ENCODE measurements around the gene CNTNAP2. TPM values are rescaled to one million over a fixed set of nuclear protein-coding genes. Genes with fewer than 3 reads are reported as not detected.

CNTNAP2 gene
- total RNA-seq, 1 experiment from 2014 or later, result 0.03 TPM

DNA sequence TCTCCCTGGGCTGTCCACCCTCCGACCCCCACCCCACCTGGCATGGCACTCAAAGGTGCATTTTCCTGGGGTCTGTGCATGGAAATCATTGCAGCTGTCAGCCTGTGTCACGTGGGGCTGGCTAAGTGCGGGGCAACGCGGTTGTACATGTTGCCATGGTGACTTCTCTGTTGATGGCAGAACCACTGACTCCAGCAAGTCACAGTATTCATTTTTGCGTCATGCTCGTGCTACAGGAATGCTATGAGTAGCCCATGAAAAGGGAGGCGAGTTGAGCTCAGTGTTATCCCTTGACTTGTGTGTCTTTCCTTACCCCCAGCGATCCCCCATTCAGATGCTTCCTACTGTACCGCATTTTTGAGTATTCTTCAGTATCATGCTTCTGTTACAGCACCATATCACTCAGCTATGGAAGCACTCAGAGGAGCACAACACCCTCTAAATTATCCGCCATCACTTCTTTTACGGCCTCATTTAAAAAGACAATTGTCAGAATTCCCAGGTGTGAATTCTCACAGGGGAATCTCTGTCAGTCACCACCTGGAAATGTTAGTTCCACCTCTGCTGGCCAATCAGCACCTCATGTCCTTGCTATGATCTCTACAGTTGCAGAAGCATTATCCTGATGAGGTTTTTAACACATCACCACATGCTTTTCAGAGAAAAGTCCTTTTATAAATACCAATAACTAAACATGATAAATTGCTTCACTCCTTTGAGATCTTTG lies 2279.6 kb downstream of the CNTNAP2 start:
- TF ChIP-seq, protein P1, sequence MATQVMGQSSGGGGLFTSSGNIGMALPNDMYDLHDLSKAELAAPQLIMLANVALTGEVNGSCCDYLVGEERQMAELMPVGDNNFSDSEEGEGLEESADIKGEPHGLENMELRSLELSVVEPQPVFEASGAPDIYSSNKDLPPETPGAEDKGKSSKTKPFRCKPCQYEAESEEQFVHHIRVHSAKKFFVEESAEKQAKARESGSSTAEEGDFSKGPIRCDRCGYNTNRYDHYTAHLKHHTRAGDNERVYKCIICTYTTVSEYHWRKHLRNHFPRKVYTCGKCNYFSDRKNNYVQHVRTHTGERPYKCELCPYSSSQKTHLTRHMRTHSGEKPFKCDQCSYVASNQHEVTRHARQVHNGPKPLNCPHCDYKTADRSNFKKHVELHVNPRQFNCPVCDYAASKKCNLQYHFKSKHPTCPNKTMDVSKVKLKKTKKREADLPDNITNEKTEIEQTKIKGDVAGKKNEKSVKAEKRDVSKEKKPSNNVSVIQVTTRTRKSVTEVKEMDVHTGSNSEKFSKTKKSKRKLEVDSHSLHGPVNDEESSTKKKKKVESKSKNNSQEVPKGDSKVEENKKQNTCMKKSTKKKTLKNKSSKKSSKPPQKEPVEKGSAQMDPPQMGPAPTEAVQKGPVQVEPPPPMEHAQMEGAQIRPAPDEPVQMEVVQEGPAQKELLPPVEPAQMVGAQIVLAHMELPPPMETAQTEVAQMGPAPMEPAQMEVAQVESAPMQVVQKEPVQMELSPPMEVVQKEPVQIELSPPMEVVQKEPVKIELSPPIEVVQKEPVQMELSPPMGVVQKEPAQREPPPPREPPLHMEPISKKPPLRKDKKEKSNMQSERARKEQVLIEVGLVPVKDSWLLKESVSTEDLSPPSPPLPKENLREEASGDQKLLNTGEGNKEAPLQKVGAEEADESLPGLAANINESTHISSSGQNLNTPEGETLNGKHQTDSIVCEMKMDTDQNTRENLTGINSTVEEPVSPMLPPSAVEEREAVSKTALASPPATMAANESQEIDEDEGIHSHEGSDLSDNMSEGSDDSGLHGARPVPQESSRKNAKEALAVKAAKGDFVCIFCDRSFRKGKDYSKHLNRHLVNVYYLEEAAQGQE (IDR thresholded peaks at IDR 0.05; ENCODE audit: insufficient read depth in 1 of 2, low read depth in 2 of 2, low read length in 1 of 2), result no peak
- TF ChIP-seq, protein P2, sequence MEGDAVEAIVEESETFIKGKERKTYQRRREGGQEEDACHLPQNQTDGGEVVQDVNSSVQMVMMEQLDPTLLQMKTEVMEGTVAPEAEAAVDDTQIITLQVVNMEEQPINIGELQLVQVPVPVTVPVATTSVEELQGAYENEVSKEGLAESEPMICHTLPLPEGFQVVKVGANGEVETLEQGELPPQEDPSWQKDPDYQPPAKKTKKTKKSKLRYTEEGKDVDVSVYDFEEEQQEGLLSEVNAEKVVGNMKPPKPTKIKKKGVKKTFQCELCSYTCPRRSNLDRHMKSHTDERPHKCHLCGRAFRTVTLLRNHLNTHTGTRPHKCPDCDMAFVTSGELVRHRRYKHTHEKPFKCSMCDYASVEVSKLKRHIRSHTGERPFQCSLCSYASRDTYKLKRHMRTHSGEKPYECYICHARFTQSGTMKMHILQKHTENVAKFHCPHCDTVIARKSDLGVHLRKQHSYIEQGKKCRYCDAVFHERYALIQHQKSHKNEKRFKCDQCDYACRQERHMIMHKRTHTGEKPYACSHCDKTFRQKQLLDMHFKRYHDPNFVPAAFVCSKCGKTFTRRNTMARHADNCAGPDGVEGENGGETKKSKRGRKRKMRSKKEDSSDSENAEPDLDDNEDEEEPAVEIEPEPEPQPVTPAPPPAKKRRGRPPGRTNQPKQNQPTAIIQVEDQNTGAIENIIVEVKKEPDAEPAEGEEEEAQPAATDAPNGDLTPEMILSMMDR (IDR thresholded peaks at IDR 0.05), result no peak
- TF ChIP-seq SIN3A (IDR thresholded peaks at IDR 0.05; ENCODE audit: borderline replicate concordance, insufficient read depth, low read depth, low read length), result no peak
- TF ChIP-seq POLR2AphosphoS5 (IDR thresholded peaks at IDR 0.05; ENCODE audit: low read depth, low read length), result no peak
- no peak for TF ChIP-seq TCF7L2 (IDR thresholded peaks at IDR 0.05; ENCODE audit: low read depth, low read length)
- no peaks in the 10 kb centered on the region for H3K9me3 ChIP-seq (ENCODE audit: control insufficient read depth, insufficient read depth, low read depth, low read length)
- no peaks in the 10 kb centered on the region for H3K36me3 ChIP-seq (ENCODE audit: control insufficient read depth, insufficient read depth, low read length)
- no peaks in the 10 kb centered on the region for H3K4me1 ChIP-seq (ENCODE audit: control insufficient read depth, insufficient read depth, low read length)
- ChIA-PET POLR2A (no interaction called here), CTCF (no interaction called here)
- no peak for ATAC-seq
- H3K4me3 ChIP-seq (ENCODE audit: low read depth in 2 of 2, low read length in 2 of 2), result no peak overlapping the region
- DNase-seq (ENCODE audit: low read depth, low spot score), result no peak
- no peak overlapping the region for H3K27ac ChIP-seq (ENCODE audit: low read length)
- no TSS peak for BruUV-seq (replicated peaks)
- intact Hi-C loops (cut with micrococcal nuclease; ENCODE audit: unreplicated experiment) (no loop called here), in situ Hi-C loops (cut with HindIII; ENCODE audit: low pct_unique_long_range_greater_than_20kb, low sequenced_read_pairs) (no loop called here)
- peaks cover 24% of the 10 kb centered on the region for H3K27me3 ChIP-seq (ENCODE audit: control insufficient read depth, insufficient read depth, low read length)

DNA sequence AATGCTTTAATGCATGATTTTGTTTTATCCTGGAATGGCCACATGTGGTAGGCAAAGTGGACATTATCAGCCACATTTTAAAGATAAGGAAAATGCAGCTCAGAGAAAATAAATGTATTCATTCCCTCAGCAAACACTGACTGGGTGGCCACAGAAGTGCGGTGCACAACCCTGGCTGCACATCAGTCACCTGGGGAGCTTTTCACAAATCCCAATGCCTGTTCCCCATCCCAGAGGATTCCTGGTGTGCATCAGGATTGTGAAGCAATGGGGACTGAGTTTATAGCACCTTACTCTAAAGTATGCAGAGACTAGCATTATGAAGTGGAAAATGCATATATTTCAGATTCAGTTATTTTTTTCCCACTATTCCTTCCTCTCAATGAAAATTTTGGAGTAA lies 2280.5 kb downstream of the CNTNAP2 start:
- intact Hi-C loops (cut with micrococcal nuclease; ENCODE audit: unreplicated experiment) (no loop called here), in situ Hi-C loops (cut with HindIII; ENCODE audit: low pct_unique_long_range_greater_than_20kb, low sequenced_read_pairs) (no loop called here)
- Histone ChIP-seq H3K27me3 (ENCODE audit: control insufficient read depth, insufficient read depth, low read length) (peaks cover 25% of the 10 kb centered on the region), H3K4me3 (ENCODE audit: low read depth in 2 of 2, low read length in 2 of 2) (no peak overlapping the region), H3K9me3 (ENCODE audit: control insufficient read depth, insufficient read depth, low read depth, low read length) (no peaks in the 10 kb centered on the region), H3K27ac (ENCODE audit: low read length) (no peak overlapping the region), H3K36me3 (ENCODE audit: control insufficient read depth, insufficient read depth, low read length) (no peaks in the 10 kb centered on the region), H3K4me1 (ENCODE audit: control insufficient read depth, insufficient read depth, low read length) (no peaks in the 10 kb centered on the region)
- BruUV-seq (replicated peaks), result no TSS peak
- POLR2A ChIA-PET, result no interaction called here
- no peak for TF ChIP-seq SIN3A (IDR thresholded peaks at IDR 0.05; ENCODE audit: borderline replicate concordance, insufficient read depth, low read depth, low read length)
- TF ChIP-seq, protein P1 (IDR thresholded peaks at IDR 0.05; ENCODE audit: insufficient read depth in 1 of 2, low read depth in 2 of 2, low read length in 1 of 2), result no peak
- TF ChIP-seq POLR2AphosphoS5 (IDR thresholded peaks at IDR 0.05; ENCODE audit: low read depth, low read length), result no peak
- TF ChIP-seq, protein P2 (IDR thresholded peaks at IDR 0.05), result no peak
- no peak for TF ChIP-seq TCF7L2 (IDR thresholded peaks at IDR 0.05; ENCODE audit: low read depth, low read length)
- ATAC-seq (no peak), DNase-seq (ENCODE audit: low read depth, low spot score) (no peak)
- CTCF ChIA-PET, result no interaction called here
